ENCODE measurements around the gene KDM4C.
"Not testable (repeated sequence)": the region's sequence is repeated elsewhere in the genome, so short reads cannot be mapped to it uniquely, and the experiment has no call there.

KDM4C gene

DNA sequence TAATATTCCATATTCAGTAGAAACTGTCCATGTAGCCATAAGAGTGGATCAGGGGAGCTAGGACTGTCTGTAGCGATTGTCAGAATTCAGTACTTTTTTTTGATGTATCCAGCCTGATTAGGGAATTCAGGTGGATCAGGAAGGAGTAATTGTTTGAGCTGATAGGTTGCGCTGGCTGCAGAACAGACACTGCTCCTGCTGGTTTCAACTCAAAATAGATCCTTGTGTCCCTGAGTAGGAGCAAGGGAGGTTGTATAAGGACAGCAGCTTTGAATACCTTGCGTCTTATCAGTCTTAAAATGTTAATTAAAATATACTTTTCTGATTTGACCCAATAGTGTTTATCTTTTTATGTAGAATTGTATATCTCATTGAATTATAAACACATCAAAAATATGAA, 229.6 kb downstream of the KDM4C start:
- DNase-seq, result no peak

DNA sequence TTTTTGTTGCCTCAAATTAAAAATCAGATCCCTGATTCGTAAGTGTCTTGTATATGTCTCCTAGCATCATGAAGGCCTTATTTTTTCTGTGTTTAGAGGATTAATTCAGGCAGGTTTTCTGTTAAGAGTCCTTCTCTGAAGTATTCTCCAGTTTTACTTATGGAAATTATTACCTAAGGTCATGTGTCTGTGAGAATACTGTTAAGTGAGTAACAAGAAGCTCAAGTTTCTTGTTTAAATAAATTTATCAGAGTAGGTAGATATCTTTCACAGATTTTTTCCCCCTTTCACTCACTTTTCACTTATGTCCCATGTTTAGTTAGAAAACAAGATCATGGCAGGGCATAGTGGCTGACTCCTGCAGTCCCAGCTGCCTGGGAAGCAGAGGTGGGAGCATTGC, 233.6 kb downstream of the KDM4C start:
- DNase-seq, result no peak

- DNase-seq, result no peak
Observed at GRCh38 chr9:6996061-6996854, 238.5 kb downstream of the KDM4C start.

DNA sequence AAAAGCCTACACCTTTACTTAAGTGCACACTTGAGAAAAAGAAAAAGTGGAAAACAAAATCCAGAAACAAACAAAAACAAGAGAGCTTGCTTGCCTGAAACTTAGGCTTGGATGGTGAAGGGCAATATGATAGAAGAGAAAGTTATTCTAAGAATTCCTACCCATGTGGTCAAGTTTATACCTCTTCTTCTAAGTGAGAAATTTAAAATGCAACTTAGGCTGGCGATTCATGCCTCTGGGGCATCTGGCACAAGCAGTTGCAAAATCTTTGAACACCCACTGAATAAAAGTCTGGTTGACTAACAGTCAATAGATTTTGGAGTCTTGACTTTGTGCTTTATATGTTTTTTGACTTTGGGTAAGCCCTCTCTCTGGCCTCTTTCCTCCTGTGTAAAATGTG, 239.6 kb downstream of the KDM4C start:
- DNase-seq, result no peak

GRCh38 chr9:6999794-7000193, 242.0 kb downstream of the KDM4C start:
- no peak for DNase-seq

DNA sequence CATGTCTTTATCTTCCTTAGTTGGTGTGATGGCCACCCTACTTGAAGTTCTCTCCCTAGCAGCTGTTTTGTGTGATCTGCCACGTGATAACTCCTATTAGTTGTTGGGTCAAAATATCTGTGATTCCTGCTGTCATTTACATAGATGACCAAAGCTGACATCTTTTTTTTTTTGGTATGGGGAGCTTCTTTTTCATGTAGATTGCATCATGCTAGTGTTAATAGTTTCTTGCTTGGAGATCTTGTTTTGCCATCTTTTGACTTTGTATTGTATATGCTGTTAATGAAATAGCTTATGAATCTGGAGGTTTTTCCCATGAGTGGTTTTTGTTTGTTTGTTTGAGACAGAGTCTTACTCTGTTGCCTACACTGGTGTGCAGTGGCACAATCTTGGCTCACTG, 243.8 kb downstream of the KDM4C start:
- no peak for DNase-seq

- DNase-seq, result no peak
Observed at GRCh38 chr9:7003861-7004260, 246.1 kb downstream of the KDM4C start.

- DNase-seq, result no peak
Observed at GRCh38 chr9:7006417-7006816, 248.6 kb downstream of the KDM4C start.

- no peak for DNase-seq
Observed at GRCh38 chr9:7008411-7008810, 250.6 kb downstream of the KDM4C start.

- DNase-seq, result no peak
Observed at GRCh38 chr9:7009065-7009464, 251.3 kb downstream of the KDM4C start.

- DNase-seq, result no peak
Observed at GRCh38 chr9:7011395-7012067, 253.8 kb downstream of the KDM4C start.

- DNase-seq, result no peak
Observed at GRCh38 chr9:7027996-7028395, 270.2 kb downstream of the KDM4C start.

DNA sequence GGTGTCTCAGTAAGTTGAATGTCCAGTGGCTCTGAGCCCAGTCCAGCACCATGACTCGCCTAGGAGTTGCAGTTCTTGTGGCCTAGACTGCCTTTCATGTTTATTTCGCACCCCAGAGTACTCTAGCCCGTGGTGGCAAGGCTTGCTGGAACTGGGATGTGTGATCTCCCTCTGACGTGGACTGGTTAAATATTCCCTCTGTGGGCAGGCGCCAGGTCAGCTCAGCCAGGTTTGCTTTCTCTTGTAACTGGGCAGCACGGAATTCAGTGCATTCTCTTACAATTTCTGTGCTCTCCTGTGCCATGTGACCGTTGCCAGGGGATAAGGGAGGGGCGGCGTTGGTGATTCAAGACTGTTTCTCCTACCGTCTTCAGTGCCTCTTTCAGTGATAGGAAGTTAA, 270.8 kb downstream of the KDM4C start:
- no peak for DNase-seq

GRCh38 chr9:7030943-7031342, 273.2 kb downstream of the KDM4C start:
- DNase-seq, result not testable (repeated sequence)

GRCh38 chr9:7033076-7034045, 275.6 kb downstream of the KDM4C start:
- no peak for DNase-seq

- no peak for DNase-seq
Observed at GRCh38 chr9:7037176-7037575, 279.4 kb downstream of the KDM4C start.

GRCh38 chr9:7042124-7042523, 284.4 kb downstream of the KDM4C start:
- DNase-seq, result no peak

DNA sequence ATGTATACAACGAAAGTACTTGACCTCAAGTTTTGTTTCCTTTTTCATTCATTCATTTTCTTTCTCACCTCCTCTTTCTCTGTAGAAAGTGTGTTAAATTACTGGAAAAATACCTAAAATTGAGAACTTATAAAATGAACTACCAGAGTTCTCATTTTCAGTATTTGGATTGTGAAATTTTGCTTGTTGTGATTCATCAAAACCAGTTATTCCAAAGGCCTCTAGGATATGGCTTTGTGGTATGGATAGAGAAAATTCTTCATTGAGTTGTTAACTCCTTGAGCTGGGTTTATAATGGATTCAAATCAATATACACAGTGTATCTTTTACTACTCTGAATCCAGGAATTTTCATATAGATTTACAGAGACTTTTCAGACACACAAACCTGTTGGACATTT, 287.6 kb downstream of the KDM4C start:
- no peak for DNase-seq

- no peak for DNase-seq
Observed at GRCh38 chr9:7051711-7052110, 293.9 kb downstream of the KDM4C start.

DNA sequence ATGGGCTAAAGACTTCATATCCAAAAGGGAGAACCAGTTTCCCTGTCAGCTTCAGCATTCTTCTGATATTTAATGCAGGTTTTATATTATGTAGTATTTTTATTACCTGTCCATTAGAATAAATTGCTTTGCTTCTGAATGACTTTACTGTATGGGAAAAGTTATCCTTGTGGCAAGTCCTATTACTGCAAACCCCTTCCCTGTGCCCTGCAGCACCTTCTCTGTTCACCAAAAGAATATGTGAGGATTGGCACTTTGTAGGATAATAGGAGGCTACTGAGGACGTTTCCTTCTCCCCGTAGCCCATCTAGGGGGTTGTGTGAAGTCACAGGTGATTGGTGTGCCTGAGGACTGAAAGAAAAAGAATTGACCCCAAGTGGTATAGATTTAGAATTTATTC, 296.1 kb downstream of the KDM4C start:
- DNase-seq, result no peak

DNA sequence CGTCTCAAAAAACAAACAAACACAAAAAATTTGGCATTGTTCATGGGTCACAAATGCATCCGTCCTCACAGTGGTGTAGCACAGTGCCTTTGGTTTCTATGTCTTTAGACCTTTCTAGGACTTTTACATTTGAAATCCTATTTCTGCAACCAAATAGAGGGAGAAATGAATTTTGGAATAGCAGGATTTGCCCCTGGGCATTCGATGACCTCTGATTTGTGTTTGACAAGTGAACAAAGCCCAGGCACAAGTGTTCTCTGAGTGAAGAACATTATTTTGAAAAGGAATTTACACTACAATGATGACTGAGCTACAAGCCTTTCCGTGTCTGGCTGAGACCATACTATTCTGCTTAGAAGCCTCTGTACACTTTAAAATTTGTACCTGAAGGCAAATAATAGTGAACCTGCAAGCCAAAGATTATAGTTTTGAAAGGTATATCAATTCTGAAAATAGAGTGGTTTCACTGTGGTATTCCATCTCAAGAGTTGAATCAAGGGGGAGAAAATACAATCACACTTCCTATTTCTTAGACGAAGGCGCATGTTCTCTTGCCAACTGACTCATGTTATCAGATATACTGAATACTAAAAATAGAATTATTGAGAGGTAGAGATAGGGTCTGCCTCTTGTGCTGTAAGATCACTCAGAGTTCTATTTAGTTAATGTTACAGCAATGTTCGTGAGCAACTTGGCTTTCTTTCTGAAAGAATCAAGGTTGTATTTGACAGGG, 297.6 kb downstream of the KDM4C start:
- no peak for DNase-seq

DNA sequence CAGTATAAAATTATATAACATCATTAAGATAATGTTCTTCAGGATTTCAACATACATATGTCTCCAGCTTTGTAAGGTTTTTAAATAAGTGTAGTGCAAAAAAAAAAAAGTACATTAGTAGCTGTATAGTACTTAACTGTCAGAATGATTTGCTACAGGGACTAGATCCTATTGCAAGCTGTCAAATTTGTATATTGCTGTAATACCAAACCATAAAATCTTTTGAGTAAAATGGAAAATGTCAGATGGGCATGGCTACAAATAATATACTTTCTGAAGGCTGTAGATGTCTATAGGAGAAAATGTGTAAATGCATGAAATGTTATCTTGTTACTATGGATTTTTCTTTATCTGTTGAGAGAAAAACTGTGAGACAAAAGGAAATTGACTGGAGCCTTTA, 298.5 kb downstream of the KDM4C start:
- no peak for DNase-seq

- no peak for DNase-seq
Observed at GRCh38 chr9:7058473-7058872, 300.7 kb downstream of the KDM4C start.

Data from CD4-positive, alpha-beta T cell treated with Interferon gamma for 1 hour (primary cell).